Prostate gland (tissue), 2 donors: ENCODE measurements around the gene CHID1. TPM values are rescaled to one million over a fixed set of nuclear protein-coding genes. Genes with fewer than 3 reads are reported as not detected.

Experiments used
- DNase-seq: peaks from one replicate; pipeline ENCODE4 v3.0.0-alpha.2; 2019; ENCODE audit warnings: low spot score
- H3K27ac ChIP-seq, 2 donors: fragments of 200-600 bp; sonication (generic); 2 replicates each; pipeline ENCODE4 v1.5.1; 2017 to 2019
- H3K27me3 ChIP-seq: fragments of 200-600 bp; sonication (generic); replicated peaks from 2 replicates; pipeline ENCODE4 v1.5.1; 2019; ENCODE audit not compliant: insufficient read depth
- H3K36me3 ChIP-seq, 2 donors: fragments of 200-600 bp; sonication (generic); 1 replicate in 1 of 2; 2 replicates in 1 of 2; pipeline versions ENCODE4 v1.5.1 to v1.8.1; 2017 to 2019
- H3K4me1 ChIP-seq: fragments of 200-600 bp; sonication (generic); replicated peaks from 2 replicates; pipeline ENCODE4 v1.5.1; 2019
- H3K4me3 ChIP-seq, 2 donors: fragments of 200-600 bp; sonication (generic); 2 replicates each; pipeline ENCODE4 v1.5.1; 2017 to 2019
- H3K9me3 ChIP-seq: fragments of 200-600 bp; sonication (generic); 2 replicates; pipeline ENCODE4 v1.5.1; 2017
- CTCF ChIP-seq, 4 experiments: fragments of 200-600 bp in 2 of 4; fragments of 450-650 bp in 2 of 4; sonication (generic) in 2 of 4; IDR thresholded peaks; 1 replicate in 3 of 4; 2 replicates in 1 of 4; pipeline ENCODE4 v1.5.1; 2016 to 2019; ENCODE audit warnings: antibody characterized with exemption in 4 of 4, mild to moderate bottlenecking in 2 of 4, moderate library complexity in 2 of 4
- POLR2A ChIP-seq: fragments of 450-650 bp; IDR thresholded peaks from one replicate; pipeline ENCODE4 v1.6.1; 2016; ENCODE audit warnings: antibody characterized with exemption, mild to moderate bottlenecking
- POLR2AphosphoS5 ChIP-seq: sonication (generic); formaldehyde crosslinking; IDR thresholded peaks from one replicate; pipeline ENCODE4 v1.6.1; 2017; ENCODE audit warnings: antibody characterized with exemption
- WGBS: methylation state at CpG from one replicate; pipeline ENCODE4 v1.1.5; 2018; 5-methylcytosine and 5-hydroxymethylcytosine counted together
- intact Hi-C: fragments of 100-400 bp; cut with DNase I; formaldehyde crosslinking; loops from one replicate; pipeline ENCODE4 v1.14.2; 2022
- total RNA-seq, 2 donors: library from RNA; depleted of rRNA; stranded (reverse); fragments of >200 nt; gene quantifications; one replicate each; pipeline ENCODE4 v1.1.0, GENCODE V29; 2016

The CHID1 gene
- total RNA-seq, 2 donors from 2014 or later, result 107 to 145 TPM

- Histone ChIP-seq H3K27ac (no peak overlapping the region), H3K27me3 (no peaks in the 10 kb centered on the region), H3K4me3 (no peak overlapping the region), H3K9me3 (no peaks in the 10 kb centered on the region), H3K4me1 (no peaks in the 10 kb centered on the region), H3K36me3 (no peaks in the 10 kb centered on the region)
- intact Hi-C loops, result no loop called here
- no peak for DNase-seq
- WGBS, result 80% methylated on average over 21 of the region's 21 CpGs
- TF ChIP-seq POLR2A (no peak), CTCF (IDR thresholded peaks at IDR 0.05) (no peak), POLR2AphosphoS5 (no peak)
These were observed 50.1 kb downstream of the CHID1 start for GRCh38 chr11:860234-861104.

GRCh38 chr11:859394-860131, 51.0 kb downstream of the CHID1 start:
- no peaks in the 10 kb centered on the region for H3K27me3 ChIP-seq
- DNase-seq, result peak; percentile 61
- no peak overlapping the region for H3K27ac ChIP-seq
- H3K4me1 ChIP-seq, result no peaks in the 10 kb centered on the region
- H3K36me3 ChIP-seq, result no peaks in the 10 kb centered on the region
- WGBS, result 37% methylated on average over 23 of the region's 31 CpGs
- intact Hi-C loops, result no loop called here
- H3K4me3 ChIP-seq, result no peak overlapping the region
- TF ChIP-seq POLR2AphosphoS5, result no peak
- H3K9me3 ChIP-seq, result no peaks in the 10 kb centered on the region

DNA sequence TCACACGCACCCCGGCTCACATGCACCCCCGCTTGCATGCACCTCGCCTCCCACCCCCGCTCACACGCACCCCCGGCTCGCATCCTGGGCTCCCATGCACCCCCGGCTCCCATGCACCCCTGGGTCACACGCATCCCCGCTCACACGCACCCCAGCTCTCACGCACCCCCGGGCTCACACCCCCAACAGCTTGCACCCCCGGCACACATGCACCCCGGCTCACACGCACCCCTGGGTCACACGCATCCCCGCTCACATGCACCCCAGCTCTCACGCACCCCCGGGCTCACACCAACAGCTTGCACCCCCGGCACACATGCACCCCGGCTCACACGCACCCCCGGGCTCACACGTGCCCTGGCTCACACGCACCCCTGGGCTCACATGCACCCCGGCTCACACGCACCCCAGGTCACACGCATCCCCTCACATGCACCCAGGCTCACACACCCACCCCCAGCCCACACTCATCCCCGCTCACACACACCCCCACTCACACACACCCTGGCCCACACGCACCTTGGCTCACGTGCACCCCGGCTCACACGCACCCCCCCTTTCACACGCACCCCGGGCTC, 51.8 kb downstream of the CHID1 start:
- Histone ChIP-seq H3K36me3 (no peaks in the 10 kb centered on the region), H3K27ac (no peak overlapping the region), H3K4me3 (no peak overlapping the region), H3K4me1 (no peaks in the 10 kb centered on the region), H3K9me3 (no peaks in the 10 kb centered on the region), H3K27me3 (no peaks in the 10 kb centered on the region)
- no peak for TF ChIP-seq POLR2A
- no peak for TF ChIP-seq POLR2AphosphoS5
- TF ChIP-seq CTCF (IDR thresholded peaks at IDR 0.05), result no peak
- DNase-seq, result no peak
- WGBS, result 86% methylated on average over 36 of the region's 37 CpGs
- intact Hi-C loops, result no loop called here

- no peaks in the 10 kb centered on the region for H3K4me1 ChIP-seq
- H3K4me3 ChIP-seq, result no peak overlapping the region
- no peaks in the 10 kb centered on the region for H3K36me3 ChIP-seq
- no peak overlapping the region for H3K27ac ChIP-seq
- WGBS, result 80% methylated on average over 26 of the region's 27 CpGs
- no peak for DNase-seq
- no peaks in the 10 kb centered on the region for H3K9me3 ChIP-seq
- H3K27me3 ChIP-seq, result no peaks in the 10 kb centered on the region
- TF ChIP-seq POLR2AphosphoS5 (no peak), POLR2A (no peak), CTCF (IDR thresholded peaks at IDR 0.05) (no peak)
- intact Hi-C loops, result no loop called here
These were observed 52.4 kb downstream of the CHID1 start for GRCh38 chr11:858053-858761.

- H3K4me1 ChIP-seq, result no peaks in the 10 kb centered on the region
- 83% methylated on average over 8 of the region's 8 CpGs for WGBS
- intact Hi-C loops, result no loop called here
- H3K27ac ChIP-seq, result no peak overlapping the region
- no peaks in the 10 kb centered on the region for H3K27me3 ChIP-seq
- no peak for DNase-seq
- TF ChIP-seq POLR2A (no peak), CTCF (IDR thresholded peaks at IDR 0.05) (no peak), POLR2AphosphoS5 (no peak)
- H3K4me3 ChIP-seq, result no peak overlapping the region
- no peaks in the 10 kb centered on the region for H3K9me3 ChIP-seq
- no peaks in the 10 kb centered on the region for H3K36me3 ChIP-seq
These were observed 54.2 kb downstream of the CHID1 start for GRCh38 chr11:856397-856796.
